Spleen (tissue), 11 donors: ENCODE results near the gene MORN3. TPM values are rescaled to one million over a fixed set of nuclear protein-coding genes. Genes with fewer than 3 reads are reported as not detected.
"Not testable (repeated sequence)": the region's sequence is repeated elsewhere in the genome, so short reads cannot be mapped to it uniquely, and the experiment has no call there.

ENCODE experiments used
- DNase-seq: peaks from one replicate; pipeline ENCODE4 v3.0.0-alpha.2; 2020
- H3K27ac ChIP-seq, 8 donors: fragments of 200-600 bp; sonication (generic) in 7 of 8; 1 replicate in 4 of 8; 2 replicates in 4 of 8; pipeline versions ENCODE4 v1.5.0 to v1.8.0; 2016 to 2021; ENCODE audit warnings: inconsistent platforms in 4 of 8, mild to moderate bottlenecking in 4 of 8, moderate library complexity in 1 of 8
- H3K27me3 ChIP-seq, 7 donors: fragments of 200-600 bp; sonication (generic) in 6 of 7; replicated peaks in 1 of 7; 1 replicate in 4 of 7; 2 replicates in 3 of 7; pipeline versions ENCODE4 v1.5.0 to v1.8.0; 2016 to 2021; ENCODE audit warnings: inconsistent platforms in 3 of 7, mild to moderate bottlenecking in 1 of 7
- H3K36me3 ChIP-seq, 6 donors: fragments of 200-600 bp; sonication (generic) in 5 of 6; 1 replicate in 4 of 6; 2 replicates in 2 of 6; pipeline versions ENCODE4 v1.5.0 to v1.8.0; 2016 to 2021; ENCODE audit warnings: inconsistent platforms in 2 of 6
- H3K4me1 ChIP-seq, 6 donors: fragments of 200-600 bp; sonication (generic) in 5 of 6; 1 replicate in 3 of 6; 2 replicates in 3 of 6; pipeline versions ENCODE4 v1.5.0 to v1.8.0; 2016 to 2021; ENCODE audit warnings: inconsistent platforms in 3 of 6
- H3K4me3 ChIP-seq, 8 donors: fragments of 200-600 bp; sonication (generic) in 7 of 8; 1 replicate in 4 of 8; 2 replicates in 4 of 8; pipeline versions ENCODE4 v1.5.0 to v1.8.0; 2016 to 2021; ENCODE audit warnings: inconsistent platforms in 4 of 8, mild to moderate bottlenecking in 4 of 8, moderate library complexity in 2 of 8
- H3K9me3 ChIP-seq, 8 donors: fragments of 200-600 bp; sonication (generic) in 7 of 8; 1 replicate in 4 of 8; 2 replicates in 4 of 8; pipeline versions ENCODE4 v1.5.0 to v1.8.0; 2016 to 2021; ENCODE audit warnings: inconsistent platforms in 4 of 8
- CTCF ChIP-seq, 11 experiments: fragments of 200-600 bp in 7 of 11; fragments of 450-650 bp in 4 of 11; sonication (generic) in 4 of 11; IDR thresholded peaks in 8 of 11; conservative IDR thresholded peaks in 3 of 11; 1 replicate in 7 of 11; 2 replicates in 4 of 11; pipeline versions ENCODE4 v1.4.0 to v1.8.0; 2016 to 2021; ENCODE audit warnings: antibody characterized with exemption in 11 of 11, inconsistent platforms in 4 of 11, mild to moderate bottlenecking in 1 of 11
- POLR2A ChIP-seq, 3 donors: fragments of 450-650 bp; IDR thresholded peaks; one replicate each; pipeline ENCODE4 v1.5.1; 2017; ENCODE audit warnings: antibody characterized with exemption in 3 of 3, mild to moderate bottlenecking in 1 of 3
- POLR2AphosphoS5 ChIP-seq, 3 donors: sonication (generic); formaldehyde crosslinking; IDR thresholded peaks; one replicate each; pipeline ENCODE4 v1.5.1; 2017; ENCODE audit warnings: antibody characterized with exemption in 3 of 3
- WGBS, 5 donors: extraction: QIAGEN DNeasy Blood & Tissue Kit in 3 of 5; methylation state at CpG; one replicate each; pipeline versions ENCODE4 v1.1.5 to v1.1.7; 2013 to 2018; 5-methylcytosine and 5-hydroxymethylcytosine counted together
- intact Hi-C: fragments of 100-400 bp; cut with DNase I; formaldehyde crosslinking; loops from one replicate; pipeline ENCODE4 v1.15.0; 2023; ENCODE audit warnings: low total_unique reads
- polyA plus RNA-seq, 3 donors: library from polyadenylated mRNA; stranded (reverse); fragments of 200-250 nt; gene quantifications; one replicate each; pipeline ENCODE4 v1.2.1, GENCODE V29; 2013
- total RNA-seq, 7 donors: library from RNA; depleted of rRNA in 3 of 7; stranded (reverse); fragments of >200 nt in 3 of 7; fragmentation: NEBNext Ultra II Directional in 4 of 7; extraction: Animal tissue kit (Norgen Biotek cat#: 25700) in 4 of 7; gene quantifications; one replicate each; pipeline versions ENCODE4 v1.1.0 to v1.2.1, GENCODE V29; 2016 to 2021
- donor health status: healthy with polysubstance abuse.
- donor health status: DM: no; HTN: no; CAD: no; lungs with moderate emphysema.
- donor health status: DM: no; HTN: no; CAD: no.
- donor health status: Bipolar disorder and iron deficiency.
- donor health status: healthy.
- donor health status: DM: no; HTN: no; CAD: no.
- donor health status: DM: yes; HTN: yes; CAD: no.

Gene MORN3
- total and polyA plus RNA-seq, 10 donors: 0.17 to 2.5 (median 1.0) TPM; not detected in 1

GRCh38 chr12:121663610-121663929 is 5.9 kb downstream of the MORN3 start:
- H3K36me3 ChIP-seq: peaks cover 0 to 19% (median 0%) of the 10 kb centered on the region in 6 donors

GRCh38 chr12:121661353-121662105 is 7.9 kb downstream of the MORN3 start:
- intact Hi-C loops, H3K9me3 ChIP-seq, H3K36me3 ChIP-seq, H3K27me3 ChIP-seq, H3K4me3 ChIP-seq, DNase-seq: not testable (repeated sequence)
- Histone ChIP-seq H3K27ac (peak overlapping the region in 1 of 8 donors; percentile 0), H3K4me1 (peaks cover 12 to 87% (median 55%) of the 10 kb centered on the region in 6 donors)
- 82 to 86% (median 83%) methylated on average over 11 of the region's 11 CpGs for WGBS, 5 donors

More at GRCh38 chr12:121663610-121663929, 5.9 kb downstream of the MORN3 start:
- H3K27ac ChIP-seq: peak overlapping the region; percentile 4 to 93 (median 87)
- intact Hi-C loops: no loop called here
- H3K4me3 ChIP-seq: peak overlapping the region in 4 of 8 donors; percentile 50 to 75 (median 56)
- TF ChIP-seq POLR2A (IDR thresholded peaks at IDR 0.05) (no peak), CTCF (IDR thresholded peaks at IDR 0.05 in 8 of 11, conservative IDR thresholded peaks at IDR 0.05 in 3 of 11) (no peak), POLR2AphosphoS5 (IDR thresholded peaks at IDR 0.05) (no peak)
- H3K27me3 ChIP-seq: no peaks in the 10 kb centered on the region
- 22 to 41% (median 32%) methylated on average over 3 of the region's 3 CpGs for WGBS, 5 donors
- H3K9me3 ChIP-seq: no peaks in the 10 kb centered on the region
- peaks cover 14 to 95% (median 51%) of the 10 kb centered on the region in 6 donors for H3K4me1 ChIP-seq
- no peak for DNase-seq

- intact Hi-C loops: no loop called here
- TF ChIP-seq POLR2AphosphoS5 (IDR thresholded peaks at IDR 0.05): no peak
- no peak for TF ChIP-seq CTCF (IDR thresholded peaks at IDR 0.05 in 8 of 11, conservative IDR thresholded peaks at IDR 0.05 in 3 of 11)
- TF ChIP-seq POLR2A (IDR thresholded peaks at IDR 0.05): no peak
- peak overlapping the region in 3 of 8 donors; percentile 89 to 93 (median 91) for H3K27ac ChIP-seq
- H3K27me3 ChIP-seq: no peaks in the 10 kb centered on the region
- no peak overlapping the region for H3K4me3 ChIP-seq
- DNase-seq: no peak
- peaks cover 3 to 65% (median 27%) of the 10 kb centered on the region in 6 donors for H3K4me1 ChIP-seq
- H3K9me3 ChIP-seq: no peaks in the 10 kb centered on the region
- WGBS, 5 donors: 88 to 94% (median 93%) methylated on average over 15 to 18 of the region's 18 CpGs
- peaks cover 0 to 4% (median 0%) of the 10 kb centered on the region in 6 donors for H3K36me3 ChIP-seq
Measured at GRCh38 chr12:121657305-121658008, 12.0 kb downstream of the MORN3 start.

- no peak for TF ChIP-seq POLR2AphosphoS5 (IDR thresholded peaks at IDR 0.05)
- no peak for TF ChIP-seq POLR2A (IDR thresholded peaks at IDR 0.05)
- 96 to 97% (median 96%) methylated on average over 2 of the region's 2 CpGs for WGBS, 5 donors
- H3K4me1 ChIP-seq: peaks cover 3 to 58% (median 27%) of the 10 kb centered on the region in 6 donors
- H3K27me3 ChIP-seq: no peaks in the 10 kb centered on the region
- H3K27ac ChIP-seq: no peak overlapping the region
- H3K4me3 ChIP-seq: no peak overlapping the region
- H3K36me3 ChIP-seq: peaks cover 0 to 14% (median 0%) of the 10 kb centered on the region in 6 donors
- H3K9me3 ChIP-seq: no peaks in the 10 kb centered on the region
- no peak for DNase-seq
- intact Hi-C loops: no loop called here
Measured at GRCh38 chr12:121656122-121656521, 13.3 kb downstream of the MORN3 start.

- TF ChIP-seq CTCF (IDR thresholded peaks at IDR 0.05 in 8 of 11, conservative IDR thresholded peaks at IDR 0.05 in 3 of 11) (no peak), POLR2AphosphoS5 (IDR thresholded peaks at IDR 0.05) (no peak), POLR2A (IDR thresholded peaks at IDR 0.05) (no peak)
- Histone ChIP-seq H3K4me1 (peaks cover 3 to 61% (median 24%) of the 10 kb centered on the region in 6 donors), H3K9me3 (no peaks in the 10 kb centered on the region), H3K4me3 (no peak overlapping the region), H3K27ac (no peak overlapping the region), H3K36me3 (peaks cover 0 to 14% (median 0%) of the 10 kb centered on the region in 6 donors), H3K27me3 (no peaks in the 10 kb centered on the region)
- intact Hi-C loops: no loop called here
- no peak for DNase-seq
- 67 to 83% (median 72%) methylated on average over 16 to 18 of the region's 18 CpGs for WGBS, 5 donors
Measured at GRCh38 chr12:121653999-121654398, 15.5 kb downstream of the MORN3 start.
